Neural cell (in vitro differentiated cells): Measurements from ENCODE around the gene LRRN4CL. TPM values are rescaled to one million over a fixed set of nuclear protein-coding genes. Genes with fewer than 3 reads are reported as not detected.
"Not testable (repeated sequence)": the region's sequence is repeated elsewhere in the genome, so short reads cannot be mapped to it uniquely, and the experiment has no call there.

ENCODE experiments used
- H2AFZ ChIP-seq: fragments of 200-600, 300-800 bp; sonication (generic), shearing (Covaris generic); 2 replicates; pipeline ENCODE4 v1.6.0; 2014; ENCODE audit warnings: low read depth, mild to moderate bottlenecking, antibody characterized with exemption, low read length, moderate library complexity
- H3F3A ChIP-seq: fragments of 200-600 bp; shearing (Covaris generic); 2 replicates; pipeline ENCODE4 v1.6.1; 2016; ENCODE audit warnings: mild to moderate bottlenecking, moderate library complexity, mixed read lengths, antibody characterized with exemption, low read length; ENCODE audit not compliant: insufficient read depth, poor library complexity, severe bottlenecking
- H3K27ac ChIP-seq: fragments of 200-600, 300-800 bp; sonication (generic), shearing (Covaris generic); 2 replicates; pipeline ENCODE4 v1.5.1; 2014; ENCODE audit warnings: mild to moderate bottlenecking, low read length, moderate library complexity
- H3K27me3 ChIP-seq: fragments of 300-800, 200-600 bp; sonication (generic), shearing (Covaris generic); 2 replicates; pipeline ENCODE4 v1.6.0; 2014; ENCODE audit warnings: mild to moderate bottlenecking, low read depth, low read length, moderate library complexity; ENCODE audit not compliant: insufficient read depth
- H3K36me3 ChIP-seq: fragments of 300-800, 200-600 bp; sonication (generic), shearing (Covaris generic); 2 replicates; pipeline ENCODE4 v1.5.1; 2014; ENCODE audit warnings: mild to moderate bottlenecking, antibody characterized with exemption, low read length, moderate library complexity; ENCODE audit not compliant: insufficient read depth
- H3K4me2 ChIP-seq: fragments of 300-800, 200-600 bp; sonication (generic), shearing (Covaris generic); 2 replicates; pipeline ENCODE4 v1.6.0; 2014; ENCODE audit warnings: mild to moderate bottlenecking, low read length
- H3K4me3 ChIP-seq: fragments of 300-800, 200-600 bp; sonication (generic), shearing (Covaris generic); 2 replicates; pipeline ENCODE4 v1.5.1; 2014; ENCODE audit warnings: mild to moderate bottlenecking, low read length, moderate library complexity
- H3K79me2 ChIP-seq: fragments of 200-600 bp; shearing (Covaris generic); replicated peaks from 2 replicates; pipeline ENCODE4 v1.6.0; 2014; ENCODE audit warnings: mild to moderate bottlenecking, low read length, moderate library complexity; ENCODE audit not compliant: insufficient read depth
- H3K9ac ChIP-seq: fragments of 300-800, 200-600 bp; sonication (generic), shearing (Covaris generic); 2 replicates; pipeline ENCODE4 v1.6.1; 2016; ENCODE audit warnings: mild to moderate bottlenecking, low read length, mixed read lengths
- H3K9me2 ChIP-seq: fragments of 200-600 bp; shearing (Covaris generic); 2 replicates; pipeline ENCODE4 v1.6.1; 2016; ENCODE audit warnings: mild to moderate bottlenecking, low read length, mixed read lengths; ENCODE audit not compliant: insufficient read depth
- H3K9me3 ChIP-seq: fragments of 200-600, 300-800 bp; sonication (generic), shearing (Covaris generic); 2 replicates; pipeline ENCODE4 v1.6.1; 2016; ENCODE audit warnings: mild to moderate bottlenecking, mixed run types, low read length, moderate library complexity, mixed read lengths
- H4K20me1 ChIP-seq: fragments of 200-600 bp; shearing (Covaris generic); 2 replicates; pipeline ENCODE4 v1.6.1; 2016; ENCODE audit warnings: mild to moderate bottlenecking, mixed run types; ENCODE audit not compliant: insufficient read depth
- EP300 ChIP-seq: fragments of 450-650 bp; conservative IDR thresholded peaks from 2 replicates; pipeline ENCODE4 v1.6.1; 2014; ENCODE audit warnings: antibody characterized with exemption, mild to moderate bottlenecking, moderate library complexity; ENCODE audit not compliant: poor library complexity, severe bottlenecking
- EZH2 ChIP-seq: fragments of 200-600, 300-800 bp; shearing (Covaris generic), sonication (generic); IDR thresholded peaks from 2 replicates; pipeline ENCODE4 v1.6.1; 2014; ENCODE audit warnings: antibody characterized with exemption, low read length, borderline replicate concordance, mild to moderate bottlenecking; ENCODE audit not compliant: insufficient read depth, poor library complexity, severe bottlenecking
- MXI1 ChIP-seq: fragments of 450-650 bp; conservative IDR thresholded peaks from 2 replicates; pipeline ENCODE4 v1.6.1; 2014; ENCODE audit warnings: antibody characterized with exemption, mild to moderate bottlenecking; ENCODE audit not compliant: poor library complexity, severe bottlenecking
- POLR2AphosphoS5 ChIP-seq: IDR thresholded peaks from 2 replicates; pipeline ENCODE4 v1.6.1; 2012
- RAD21 ChIP-seq: fragments of 450-650 bp; conservative IDR thresholded peaks from 2 replicates; pipeline ENCODE4 v1.6.1; 2014; ENCODE audit warnings: antibody characterized with exemption, mild to moderate bottlenecking, moderate library complexity
- SMC3 ChIP-seq: fragments of 450-650 bp; conservative IDR thresholded peaks from 2 replicates; pipeline ENCODE4 v1.6.1; 2014; ENCODE audit warnings: antibody characterized with exemption, mild to moderate bottlenecking, moderate library complexity; ENCODE audit not compliant: poor library complexity
- TAF1 ChIP-seq: IDR thresholded peaks from 2 replicates; pipeline ENCODE4 v1.6.1; 2012; ENCODE audit warnings: low read depth
- polyA plus RNA-seq: library from polyadenylated mRNA; depleted of rRNA; stranded (reverse); fragments of >200 nt; gene quantifications from 2 replicates; pipeline ENCODE4 v1.2.3, GENCODE V29; 2014
- TF ChIP-seq, protein P1 (sequence below): IDR thresholded peaks from 2 replicates; pipeline ENCODE4 v1.6.1; 2012; ENCODE audit warnings: borderline replicate concordance
- TF ChIP-seq, protein P2 (sequence below): fragments of 450-650 bp; IDR thresholded peaks from 2 replicates; pipeline ENCODE4 v1.5.1; 2014; ENCODE audit warnings: antibody characterized with exemption, mild to moderate bottlenecking, moderate library complexity; ENCODE audit not compliant: poor library complexity, severe bottlenecking

LRRN4CL gene
- polyA plus RNA-seq, 1 donor from 2014 or later: 0.82 TPM

DNA sequence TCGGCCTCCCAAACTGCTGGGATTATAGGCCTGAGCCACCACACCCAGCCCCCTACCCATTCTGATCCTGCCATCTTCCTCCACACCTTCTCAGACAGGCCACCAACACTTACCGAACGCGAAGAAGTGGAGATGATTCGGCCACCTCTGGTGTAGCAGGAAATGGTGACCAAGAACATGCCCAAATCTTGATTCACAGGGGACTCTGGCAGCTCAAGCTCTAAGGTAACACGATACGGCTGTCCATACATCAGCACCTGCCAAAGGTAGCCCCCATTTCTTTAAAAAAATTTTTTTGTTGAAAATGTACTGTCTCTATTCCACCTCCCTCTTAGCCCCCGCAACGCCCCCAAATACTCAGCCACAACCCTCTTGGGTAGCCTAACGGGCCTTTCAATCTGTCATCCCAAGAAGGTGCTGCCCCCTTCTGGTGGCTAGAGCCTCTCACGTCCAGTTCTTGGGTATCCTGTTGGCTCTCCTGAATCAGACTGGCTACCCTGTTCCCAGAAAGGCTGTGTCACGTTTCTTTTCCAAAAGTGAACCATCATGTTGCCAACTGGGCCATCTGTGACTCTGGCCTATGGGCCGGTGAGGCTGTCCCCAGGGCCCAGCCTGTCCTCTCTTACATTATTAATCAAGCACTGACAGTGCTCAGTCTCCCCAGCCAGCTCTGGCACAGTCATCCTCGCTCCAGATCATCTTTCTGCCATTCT, 5.3 kb upstream of the LRRN4CL start:
- Histone ChIP-seq H3K9me2 (no peaks in the 10 kb centered on the region), H3K27ac (no peak overlapping the region), H3K9me3 (no peaks in the 10 kb centered on the region), H4K20me1 (no peaks in the 10 kb centered on the region), H3K27me3 (no peaks in the 10 kb centered on the region), H3K4me3 (no peak overlapping the region), H3K9ac (no peak overlapping the region), H2AFZ (no peak overlapping the region), H3K36me3 (no peaks in the 10 kb centered on the region), H3K4me2 (no peak overlapping the region), H3K79me2 (no peaks in the 10 kb centered on the region), H3F3A (no peaks in the 10 kb centered on the region)
- TF ChIP-seq RAD21 (peak; percentile 56), SMC3 (peak; percentile 65), TAF1 (no peak), MXI1 (no peak), EZH2 (no peak), POLR2AphosphoS5 (no peak), EP300 (no peak)
- TF ChIP-seq, protein P1, sequence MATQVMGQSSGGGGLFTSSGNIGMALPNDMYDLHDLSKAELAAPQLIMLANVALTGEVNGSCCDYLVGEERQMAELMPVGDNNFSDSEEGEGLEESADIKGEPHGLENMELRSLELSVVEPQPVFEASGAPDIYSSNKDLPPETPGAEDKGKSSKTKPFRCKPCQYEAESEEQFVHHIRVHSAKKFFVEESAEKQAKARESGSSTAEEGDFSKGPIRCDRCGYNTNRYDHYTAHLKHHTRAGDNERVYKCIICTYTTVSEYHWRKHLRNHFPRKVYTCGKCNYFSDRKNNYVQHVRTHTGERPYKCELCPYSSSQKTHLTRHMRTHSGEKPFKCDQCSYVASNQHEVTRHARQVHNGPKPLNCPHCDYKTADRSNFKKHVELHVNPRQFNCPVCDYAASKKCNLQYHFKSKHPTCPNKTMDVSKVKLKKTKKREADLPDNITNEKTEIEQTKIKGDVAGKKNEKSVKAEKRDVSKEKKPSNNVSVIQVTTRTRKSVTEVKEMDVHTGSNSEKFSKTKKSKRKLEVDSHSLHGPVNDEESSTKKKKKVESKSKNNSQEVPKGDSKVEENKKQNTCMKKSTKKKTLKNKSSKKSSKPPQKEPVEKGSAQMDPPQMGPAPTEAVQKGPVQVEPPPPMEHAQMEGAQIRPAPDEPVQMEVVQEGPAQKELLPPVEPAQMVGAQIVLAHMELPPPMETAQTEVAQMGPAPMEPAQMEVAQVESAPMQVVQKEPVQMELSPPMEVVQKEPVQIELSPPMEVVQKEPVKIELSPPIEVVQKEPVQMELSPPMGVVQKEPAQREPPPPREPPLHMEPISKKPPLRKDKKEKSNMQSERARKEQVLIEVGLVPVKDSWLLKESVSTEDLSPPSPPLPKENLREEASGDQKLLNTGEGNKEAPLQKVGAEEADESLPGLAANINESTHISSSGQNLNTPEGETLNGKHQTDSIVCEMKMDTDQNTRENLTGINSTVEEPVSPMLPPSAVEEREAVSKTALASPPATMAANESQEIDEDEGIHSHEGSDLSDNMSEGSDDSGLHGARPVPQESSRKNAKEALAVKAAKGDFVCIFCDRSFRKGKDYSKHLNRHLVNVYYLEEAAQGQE: no peak
- TF ChIP-seq, protein P2, sequence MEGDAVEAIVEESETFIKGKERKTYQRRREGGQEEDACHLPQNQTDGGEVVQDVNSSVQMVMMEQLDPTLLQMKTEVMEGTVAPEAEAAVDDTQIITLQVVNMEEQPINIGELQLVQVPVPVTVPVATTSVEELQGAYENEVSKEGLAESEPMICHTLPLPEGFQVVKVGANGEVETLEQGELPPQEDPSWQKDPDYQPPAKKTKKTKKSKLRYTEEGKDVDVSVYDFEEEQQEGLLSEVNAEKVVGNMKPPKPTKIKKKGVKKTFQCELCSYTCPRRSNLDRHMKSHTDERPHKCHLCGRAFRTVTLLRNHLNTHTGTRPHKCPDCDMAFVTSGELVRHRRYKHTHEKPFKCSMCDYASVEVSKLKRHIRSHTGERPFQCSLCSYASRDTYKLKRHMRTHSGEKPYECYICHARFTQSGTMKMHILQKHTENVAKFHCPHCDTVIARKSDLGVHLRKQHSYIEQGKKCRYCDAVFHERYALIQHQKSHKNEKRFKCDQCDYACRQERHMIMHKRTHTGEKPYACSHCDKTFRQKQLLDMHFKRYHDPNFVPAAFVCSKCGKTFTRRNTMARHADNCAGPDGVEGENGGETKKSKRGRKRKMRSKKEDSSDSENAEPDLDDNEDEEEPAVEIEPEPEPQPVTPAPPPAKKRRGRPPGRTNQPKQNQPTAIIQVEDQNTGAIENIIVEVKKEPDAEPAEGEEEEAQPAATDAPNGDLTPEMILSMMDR: peak; percentile 69

DNA sequence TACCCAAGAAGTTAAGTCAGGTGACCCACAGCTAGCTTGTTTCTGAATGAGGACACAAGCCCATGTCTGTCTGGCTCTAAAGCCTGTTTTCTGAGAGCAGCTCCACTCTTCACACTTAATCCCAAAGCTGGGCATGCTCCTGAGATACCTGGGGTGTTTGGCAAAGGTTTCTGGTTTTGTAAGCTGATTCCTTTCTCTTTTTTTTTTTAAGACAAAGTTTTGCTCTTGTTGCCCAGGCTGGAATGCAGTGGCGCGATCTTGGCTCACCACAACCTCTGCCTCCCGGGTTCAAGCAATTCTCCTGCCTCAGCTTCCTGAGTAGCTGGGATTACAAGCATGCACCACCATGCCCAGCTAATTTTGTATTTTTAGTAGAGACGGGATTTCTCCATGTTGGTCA, 4.3 kb upstream of the LRRN4CL start:
- H3K4me3 ChIP-seq, H4K20me1 ChIP-seq, H2AFZ ChIP-seq, H3K4me2 ChIP-seq, H3K9me3 ChIP-seq, H3K27me3 ChIP-seq, H3K27ac ChIP-seq, H3K9me2 ChIP-seq, H3F3A ChIP-seq, H3K36me3 ChIP-seq, H3K9ac ChIP-seq, H3K79me2 ChIP-seq: not testable (repeated sequence)

DNA sequence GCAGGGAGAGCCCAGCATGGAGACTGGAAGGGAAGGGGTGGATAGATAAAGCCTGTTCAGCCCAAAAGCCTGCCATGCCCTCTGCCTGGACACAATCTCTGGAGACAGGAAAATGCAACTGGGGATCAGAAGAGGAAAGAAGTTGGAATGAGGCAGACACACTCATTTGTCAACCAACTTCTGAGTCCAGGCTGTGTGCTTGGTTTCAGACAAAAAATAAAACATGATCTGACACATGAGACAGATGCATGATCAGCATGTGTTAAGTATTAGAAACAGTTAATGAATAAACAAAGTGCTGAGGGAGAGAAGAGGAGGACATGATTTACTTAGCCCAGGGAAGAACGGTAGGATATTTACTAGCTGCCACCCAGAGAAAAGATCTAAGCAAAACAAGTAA, 839 bp downstream of the LRRN4CL start:
- TF ChIP-seq EP300 (no peak), EZH2 (no peak), SMC3 (no peak), RAD21 (no peak), POLR2AphosphoS5 (no peak), MXI1 (no peak), TAF1 (no peak)
- TF ChIP-seq, protein P1: no peak
- TF ChIP-seq, protein P2: no peak
- Histone ChIP-seq H3K36me3 (no peaks in the 10 kb centered on the region), H3K27ac (no peak overlapping the region), H4K20me1 (no peaks in the 10 kb centered on the region), H3F3A (no peaks in the 10 kb centered on the region), H3K9ac (no peak overlapping the region), H3K79me2 (no peaks in the 10 kb centered on the region), H3K4me2 (no peak overlapping the region), H3K9me3 (no peaks in the 10 kb centered on the region), H3K4me3 (no peak overlapping the region), H3K27me3 (no peaks in the 10 kb centered on the region), H3K9me2 (no peaks in the 10 kb centered on the region), H2AFZ (no peak overlapping the region)
